Activated CD8-positive, alpha-beta memory T cell treated with anti-CD3 and anti-CD28 coated beads for 36 hours (primary cell): ENCODE results near the gene RXYLT1. TPM values are rescaled to one million over a fixed set of nuclear protein-coding genes. Genes with fewer than 3 reads are reported as not detected.
"Not testable (repeated sequence)": the region's sequence is repeated elsewhere in the genome, so short reads cannot be mapped to it uniquely, and the experiment has no call there.

Experiments used
- CTCF ChIA-PET: fragments of 350-600 bp; sonication (Branson Sonifier 250); formaldehyde crosslinking; loops from one replicate; lab custom pipeline; 2021; ENCODE audit warnings: antibody characterized with exemption; lab: Charles Lee
- POLR2A ChIA-PET: fragments of 350-600 bp; sonication (Branson Sonifier 250); formaldehyde crosslinking; loops from one replicate; lab custom pipeline; 2021; ENCODE audit warnings: antibody characterized with exemption; lab: Charles Lee
- total RNA-seq, 2 experiments: library from RNA; stranded (reverse); gene quantifications; one replicate each; pipeline ENCODE4 v1.2.3, GENCODE V29; 2021

The RXYLT1 gene
- total RNA-seq, 2 experiments from 2014 or later = 32.9 to 34.6 TPM

DNA sequence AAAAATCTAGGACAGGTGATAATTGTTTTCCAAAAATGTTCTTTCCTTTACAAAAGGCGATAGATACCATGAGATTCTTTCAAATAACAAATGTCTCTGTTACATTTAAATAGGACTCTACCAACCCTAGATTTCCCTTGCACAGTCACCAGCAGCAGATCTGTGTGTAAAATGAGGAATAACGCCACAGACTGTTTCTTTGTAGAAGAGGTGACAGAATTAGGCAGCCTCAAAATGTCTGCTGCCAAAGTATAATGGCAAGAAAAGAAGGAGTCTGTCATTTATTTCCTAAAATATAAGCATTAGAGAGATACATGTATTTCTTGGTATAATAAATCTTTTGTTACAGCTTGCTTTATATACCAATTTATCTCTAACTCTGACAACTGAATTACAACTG lies 56.3 kb downstream of the RXYLT1 start:
- CTCF ChIA-PET = interaction anchor here (1.2 kb wide), 1 partner anchor 20 kb away, joined by 3 read pairs; no protein-coding TSS in a partner anchor
- POLR2A ChIA-PET = no interaction called here

DNA sequence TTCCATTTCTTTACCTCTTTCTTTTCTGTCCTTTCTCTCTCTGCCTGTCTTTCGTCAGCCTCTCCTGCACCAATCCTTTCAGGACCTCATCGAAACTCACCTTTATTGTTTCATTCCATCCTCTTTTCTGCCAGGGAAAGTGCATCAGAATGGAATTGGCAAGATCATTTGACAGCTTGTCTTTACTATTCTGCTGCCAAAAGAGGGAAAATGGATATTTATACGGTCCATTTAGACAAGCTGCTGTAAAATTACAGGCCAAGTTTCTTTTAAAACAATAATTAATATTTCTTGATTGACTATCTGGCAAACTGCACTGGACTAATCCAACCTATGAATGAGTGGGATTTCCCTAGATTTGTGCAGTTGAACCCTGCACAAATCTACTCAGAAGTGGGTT lies 57.2 kb downstream of the RXYLT1 start:
- ChIA-PET POLR2A (no interaction called here), CTCF (interaction anchor here (1.2 kb wide), 1 partner anchor 21 kb away, joined by 3 read pairs; no protein-coding TSS in a partner anchor)

DNA sequence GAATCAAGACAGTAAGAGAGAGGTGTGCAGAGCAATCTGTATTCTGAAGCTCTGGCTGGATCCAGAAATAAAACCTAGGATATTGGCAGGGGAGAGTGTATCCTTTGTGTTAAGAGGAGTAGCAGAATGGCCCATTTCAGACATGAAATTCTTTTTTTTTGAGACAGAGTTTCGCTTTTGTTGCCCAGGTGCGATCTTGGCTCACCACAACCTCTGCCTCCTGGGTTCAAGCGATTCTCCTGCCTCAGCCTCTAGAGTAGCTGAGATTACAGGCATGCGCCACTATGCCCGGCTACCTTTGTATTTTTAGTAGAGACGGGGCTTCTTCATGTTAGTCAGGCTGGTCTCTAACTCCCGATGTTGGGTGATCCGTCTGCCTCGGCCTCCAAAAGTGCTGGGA lies 58.7 kb downstream of the RXYLT1 start:
- POLR2A ChIA-PET = no interaction called here
- CTCF ChIA-PET = no interaction called here

DNA sequence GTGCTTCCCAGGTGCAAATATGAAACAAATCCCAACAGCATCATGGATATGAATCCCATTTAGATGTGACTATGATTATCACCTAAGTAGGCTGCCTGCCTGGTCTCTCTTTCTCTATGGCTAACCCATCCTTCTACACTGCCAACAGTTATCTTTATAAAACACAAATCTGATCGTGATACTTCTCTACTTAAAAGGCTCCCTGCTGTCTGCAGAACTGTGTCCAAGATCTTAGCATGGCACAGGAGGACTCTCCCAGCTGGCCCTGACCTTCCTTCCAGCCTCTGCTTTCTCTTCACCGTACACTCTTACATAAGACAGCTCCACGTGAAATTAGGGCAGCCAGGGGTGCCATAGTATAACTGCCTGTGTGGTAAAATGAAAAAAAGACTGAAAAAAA lies 61.3 kb downstream of the RXYLT1 start:
- ChIA-PET CTCF (no interaction called here), POLR2A (no interaction called here)

DNA sequence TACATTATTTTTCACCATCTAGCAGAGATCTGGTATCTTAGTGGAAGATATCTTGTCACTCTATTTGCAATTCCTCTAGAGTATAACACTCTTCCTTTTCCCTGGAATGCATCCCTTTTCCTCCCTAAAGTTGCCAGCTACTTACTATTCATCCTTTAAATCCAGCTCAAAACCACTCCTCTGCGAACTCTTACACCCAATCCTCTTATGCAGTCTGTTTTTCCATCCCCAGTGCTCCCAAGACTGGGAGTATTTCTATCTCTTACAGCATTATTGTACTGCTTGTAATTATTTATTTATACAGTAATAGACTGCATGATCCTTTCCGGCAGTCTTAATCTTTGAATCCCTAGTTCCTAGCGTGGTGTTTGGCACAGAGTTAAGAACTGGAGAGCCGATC lies 61.9 kb downstream of the RXYLT1 start:
- ChIA-PET POLR2A (no interaction called here), CTCF (no interaction called here)

DNA sequence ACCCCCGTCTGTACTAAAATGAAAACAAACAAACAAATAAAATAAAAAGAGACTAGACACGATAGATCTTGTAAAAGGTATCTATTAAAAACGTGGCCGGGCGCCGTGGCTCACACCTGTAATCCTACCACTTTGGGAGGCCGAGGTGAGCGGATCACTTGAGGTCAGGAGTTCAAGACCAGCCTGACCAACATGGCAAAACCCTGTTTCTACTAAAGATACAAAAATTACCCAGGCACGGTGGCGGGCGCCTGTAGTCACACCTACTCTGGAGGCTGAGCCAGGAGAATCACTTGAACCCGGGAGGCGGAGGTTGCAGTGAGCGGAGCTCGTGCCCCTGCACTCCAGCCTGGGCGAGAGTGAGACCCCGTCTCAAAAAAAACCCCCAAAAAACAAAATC lies 63.0 kb downstream of the RXYLT1 start:
- POLR2A ChIA-PET = not testable (repeated sequence)
- CTCF ChIA-PET = interaction anchor here (0.9 to 1.8 kb wide), 2 partner anchors 413 to 415 kb away, joined by 5 to 11 read pairs; no protein-coding TSS in a partner anchor

DNA sequence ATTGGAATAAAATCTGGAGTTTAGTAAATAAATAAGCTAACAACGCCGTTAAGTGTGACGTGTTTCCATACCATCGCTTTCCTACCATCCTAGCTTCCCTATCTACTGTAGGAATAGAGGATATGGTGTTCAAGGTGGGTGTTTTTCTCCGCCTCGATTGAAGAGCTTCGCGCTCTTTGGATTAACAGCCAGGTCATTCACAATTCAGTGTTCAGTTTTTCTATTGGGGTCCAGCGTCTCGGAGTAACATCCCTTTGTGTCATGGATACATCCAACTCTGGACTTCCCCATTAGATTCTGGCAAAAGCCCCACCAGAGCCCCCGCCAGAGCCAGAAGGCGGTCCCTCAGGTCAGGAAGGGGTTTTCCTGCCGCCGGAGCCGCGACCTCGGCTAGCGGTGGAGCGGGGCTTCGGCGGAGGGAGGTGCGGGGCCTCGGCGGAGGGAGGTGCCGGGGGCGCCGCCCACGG lies 63.6 kb downstream of the RXYLT1 start:
- ChIA-PET CTCF (interaction anchor here (0.6 to 1.8 kb wide), 3 partner anchors 401 to 415 kb away, joined by 4 to 11 read pairs (median 5); no protein-coding TSS in a partner anchor), POLR2A (no interaction called here)

DNA sequence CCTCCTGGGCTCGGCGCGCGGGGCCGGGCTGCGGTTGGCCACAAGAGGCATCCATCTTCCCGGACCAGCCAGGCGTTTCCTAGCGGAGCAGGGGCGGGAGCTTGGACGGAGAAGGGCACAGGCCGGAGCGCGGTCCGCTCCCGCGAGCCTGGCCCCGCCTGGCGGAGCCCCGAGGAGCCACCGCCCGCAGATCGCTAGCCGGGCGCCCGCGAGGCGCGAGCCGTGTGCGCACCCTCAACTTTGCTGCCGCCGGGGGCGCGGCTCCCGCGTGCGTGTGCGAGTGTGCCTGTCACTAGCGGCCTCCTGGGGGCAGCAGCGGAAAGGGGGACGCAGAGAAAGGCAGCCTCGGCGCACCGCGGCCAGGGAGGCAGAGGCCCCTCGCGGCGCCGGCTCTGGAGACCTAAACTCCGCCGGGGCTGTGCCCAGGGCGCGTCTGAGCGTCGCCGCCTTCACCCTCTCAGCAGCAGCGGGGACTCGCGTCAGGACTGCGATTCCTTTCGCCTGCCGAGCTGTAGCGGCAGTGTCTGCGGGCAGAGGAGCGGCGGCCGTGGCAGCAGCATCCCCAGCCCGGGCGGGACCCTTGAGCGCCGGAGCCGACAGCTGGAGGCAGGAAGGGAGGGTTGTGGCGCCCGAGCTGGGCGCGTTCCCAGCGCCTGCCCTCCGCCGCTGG lies 64.1 kb downstream of the RXYLT1 start:
- POLR2A ChIA-PET = no interaction called here

DNA sequence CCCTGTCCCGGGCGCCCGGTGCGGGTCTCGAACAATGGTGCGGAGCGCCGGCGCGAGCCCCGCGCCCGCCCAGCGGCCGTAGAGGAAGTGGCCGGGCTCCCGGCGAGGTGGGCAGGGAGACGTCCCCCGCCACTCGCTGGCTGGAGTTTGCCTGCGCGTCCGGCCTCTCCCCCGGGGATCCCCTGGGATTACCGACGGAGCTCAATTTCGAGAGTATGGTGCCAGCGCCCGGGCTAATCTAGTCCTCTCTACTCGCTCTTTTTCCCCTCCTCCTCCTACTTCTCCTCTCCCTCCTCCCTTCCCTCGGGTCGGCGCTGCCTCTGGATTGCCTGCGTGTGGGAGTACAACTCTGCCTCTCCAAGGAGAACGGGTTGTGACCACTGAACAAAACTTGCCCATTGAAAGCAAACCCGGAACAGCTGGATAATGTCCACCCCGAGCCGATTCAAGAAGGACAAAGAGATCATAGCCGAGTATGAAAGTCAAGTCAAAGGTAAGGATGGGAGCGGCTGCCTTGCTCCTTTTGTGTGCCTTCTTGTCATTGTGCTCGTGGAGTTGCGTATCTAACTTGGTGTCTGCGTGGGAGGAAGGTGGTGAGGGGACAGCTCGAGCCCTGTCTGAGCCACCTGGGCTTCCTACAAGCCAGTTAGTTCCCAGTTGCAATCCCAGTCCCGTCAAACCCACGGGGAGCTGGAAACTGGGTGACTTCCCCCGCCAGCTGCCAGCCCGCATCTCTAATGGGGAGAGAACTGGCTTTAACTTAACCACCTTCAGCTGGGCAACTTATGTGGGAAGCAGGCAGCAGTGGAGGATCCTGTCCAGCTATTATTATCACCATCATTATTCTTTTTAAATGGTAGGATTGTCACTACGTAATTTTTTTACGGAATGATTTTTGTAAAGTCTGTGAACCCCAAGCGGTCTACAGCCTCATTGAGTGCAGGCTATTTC lies 65.0 kb downstream of the RXYLT1 start, which contains the start of gene SRGAP1:
Gene SRGAP1, plus strand, starts transcription at position 310 of the 951 bp plus-strand sequence. Its CDS starts 117 bp downstream, at position 427.
- ChIA-PET CTCF (interaction anchor here (1.4 to 1.8 kb wide), 2 partner anchors 23 to 411 kb away, joined by 4 to 11 read pairs; no protein-coding TSS in a partner anchor), POLR2A (no interaction called here)

More for the DNA sequence above, 64.1 kb downstream of the RXYLT1 start:
- CTCF ChIA-PET = interaction anchor here (0.6 to 1.8 kb wide), 4 partner anchors 22 to 414 kb away, joined by 4 to 11 read pairs (median 4); no protein-coding TSS in a partner anchor

DNA sequence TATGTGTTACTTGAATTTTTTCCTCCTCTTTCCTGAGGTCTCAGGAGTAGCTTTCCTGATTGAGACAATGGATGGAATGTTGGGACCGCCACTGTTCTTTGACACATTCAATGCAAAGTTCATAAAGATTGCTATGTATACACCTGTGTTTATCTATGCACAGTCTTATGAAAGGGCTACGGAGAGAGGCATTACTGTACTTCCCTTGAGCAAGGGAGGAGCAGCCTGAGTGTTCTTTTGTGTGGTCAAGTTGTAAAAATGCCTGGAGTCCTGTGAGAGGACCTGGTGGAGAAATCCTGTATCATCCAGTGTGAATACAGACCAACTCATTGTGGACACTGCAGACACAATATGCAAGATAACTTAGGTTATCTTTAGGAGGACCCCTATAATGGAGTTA lies 66.0 kb downstream of the RXYLT1 start:
- ChIA-PET POLR2A (no interaction called here), CTCF (no interaction called here)

GRCh38 chr12:63846238-63846967 lies 66.7 kb downstream of the RXYLT1 start:
- ChIA-PET POLR2A (no interaction called here), CTCF (no interaction called here)

DNA sequence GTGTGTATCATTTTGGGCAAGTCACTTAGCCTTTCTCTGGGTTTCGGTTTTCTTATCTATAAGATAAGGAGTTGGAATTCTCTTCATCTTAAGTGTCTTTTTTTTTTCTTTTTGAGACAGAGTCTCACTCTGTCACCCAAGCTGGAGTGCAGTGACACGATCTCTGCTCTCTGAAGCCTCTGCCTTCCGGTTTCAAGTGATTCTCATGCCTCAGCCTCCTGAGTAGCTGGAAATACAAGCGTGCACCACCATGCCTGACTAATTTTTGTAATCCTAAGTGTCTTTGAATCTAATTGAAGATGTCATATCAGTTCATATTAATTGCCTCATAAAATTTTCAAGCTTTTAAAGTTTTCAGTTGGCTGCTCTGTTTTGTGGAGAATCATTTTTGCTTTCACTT lies 68.7 kb downstream of the RXYLT1 start:
- POLR2A ChIA-PET = no interaction called here
- CTCF ChIA-PET = no interaction called here

- ChIA-PET POLR2A (no interaction called here), CTCF (no interaction called here)
These were observed 69.5 kb downstream of the RXYLT1 start for GRCh38 chr12:63849106-63849620.

- CTCF ChIA-PET = no interaction called here
- POLR2A ChIA-PET = no interaction called here
These were observed 69.9 kb downstream of the RXYLT1 start for GRCh38 chr12:63849641-63850040.

DNA sequence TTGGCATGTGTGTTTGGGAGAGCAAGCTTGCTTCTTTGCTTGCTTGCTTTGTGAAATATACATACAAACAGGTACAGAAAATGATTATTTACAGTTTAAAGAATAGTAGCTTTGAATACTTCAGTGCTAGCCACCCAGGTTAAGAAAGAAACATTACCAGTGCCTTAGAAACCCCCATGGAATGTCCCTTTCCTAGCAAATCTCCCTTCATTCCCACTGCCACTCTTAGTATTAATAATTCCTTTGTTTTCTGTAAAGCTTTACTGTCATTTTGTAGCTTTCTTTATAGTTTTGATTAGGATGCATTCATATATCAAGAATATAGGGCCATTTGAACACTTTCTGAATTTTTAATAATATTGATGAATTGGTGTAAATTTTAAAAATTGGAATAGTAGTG lies 74.3 kb downstream of the RXYLT1 start:
- ChIA-PET POLR2A (no interaction called here), CTCF (no interaction called here)

- ChIA-PET CTCF (interaction anchor here (0.7 kb wide), 1 partner anchor 1317 kb away, joined by 3 read pairs; no protein-coding TSS in a partner anchor), POLR2A (no interaction called here)
These were observed 75.6 kb downstream of the RXYLT1 start for GRCh38 chr12:63855299-63855698.

DNA sequence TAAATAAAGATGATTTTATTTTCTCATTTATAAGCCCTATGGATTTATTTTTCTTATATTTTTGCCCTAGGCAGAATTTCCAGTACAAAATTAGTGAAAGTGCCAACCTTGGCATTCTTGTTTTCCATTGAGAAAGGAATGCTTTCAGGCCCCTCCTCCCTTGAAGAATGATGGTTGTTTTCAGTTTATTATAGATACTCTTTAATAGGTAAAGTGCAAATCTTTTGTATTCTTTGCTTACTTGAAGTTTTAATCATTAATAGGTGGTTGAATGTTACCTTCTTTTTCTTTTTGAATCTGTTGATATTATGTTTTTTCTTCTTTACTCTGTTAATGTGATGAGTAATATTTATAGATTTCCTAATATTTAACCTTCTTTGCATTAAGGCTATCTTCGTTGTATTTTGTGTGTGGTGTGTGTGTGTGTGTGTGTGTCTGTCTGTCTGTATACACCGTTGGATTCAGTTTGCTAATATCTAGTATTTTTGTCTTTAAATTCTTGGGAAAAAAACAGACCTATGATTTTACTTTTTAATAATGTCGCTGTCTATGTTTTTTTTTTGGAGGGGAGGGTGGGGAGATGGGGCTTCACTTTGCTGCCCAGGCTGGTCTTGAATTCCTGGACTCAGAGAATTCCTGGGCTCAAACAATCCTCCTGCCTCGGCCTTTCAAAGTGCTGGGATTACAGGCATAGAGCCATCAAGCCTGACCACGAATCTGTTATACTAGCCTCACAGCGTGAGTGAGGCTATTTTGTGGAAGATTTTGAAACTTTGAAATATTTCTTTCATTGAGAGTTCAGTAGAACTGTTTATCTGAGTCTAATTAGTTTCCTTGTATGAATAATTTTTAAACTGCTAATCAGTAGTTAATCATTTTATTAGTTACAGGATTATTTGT lies 78.3 kb downstream of the RXYLT1 start:
- CTCF ChIA-PET = no interaction called here
- POLR2A ChIA-PET = no interaction called here
